HepG2 (cell line): ENCODE data around the gene VARS1. TPM values are rescaled to one million over a fixed set of nuclear protein-coding genes. Genes with fewer than 3 reads are reported as not detected.

ENCODE experiments used
- EP300 ChIP-seq, 3 experiments: sonication (generic) in 1 of 3; formaldehyde crosslinking in 1 of 3; IDR thresholded peaks; 2 replicates each; pipeline versions ENCODE4 v1.5.1 to v1.6.1; 2011 to 2020; ENCODE audit warnings: low read depth in 2 of 3, low read length in 2 of 3, borderline replicate concordance in 1 of 3, improper control_type of control experiment in 1 of 3, mild to moderate bottlenecking in 1 of 3, missing genetic modification reagents in 1 of 3, moderate library complexity in 1 of 3
- MXD3 ChIP-seq: IDR thresholded peaks from 2 replicates; pipeline ENCODE4 v1.6.1; 2016; ENCODE audit warnings: mild to moderate bottlenecking, missing biosample characterization, missing genetic modification reagents
- PLRG1 ChIP-seq: fragments of 450-650 bp; conservative IDR thresholded peaks from 2 replicates; pipeline ENCODE4 v1.6.1; 2016
- RARA ChIP-seq: IDR thresholded peaks from 2 replicates; pipeline ENCODE4 v1.6.1; 2016; ENCODE audit warnings: missing genetic modification reagents, missing compliant biosample characterization
- UBTF ChIP-seq: sonication (generic); formaldehyde crosslinking; IDR thresholded peaks from 2 replicates; pipeline ENCODE4 v1.4.0; 2020; ENCODE audit warnings: mild to moderate bottlenecking, missing genetic modification reagents
- ZBTB14 ChIP-seq: sonication (generic); formaldehyde crosslinking; IDR thresholded peaks from 2 replicates; pipeline ENCODE4 v1.4.0; 2020; ENCODE audit warnings: missing genetic modification reagents
- ZBTB26 ChIP-seq: IDR thresholded peaks from 2 replicates; pipeline ENCODE4 v1.6.1; 2016; ENCODE audit warnings: missing compliant biosample characterization, missing genetic modification reagents, borderline replicate concordance
- ZFP82 ChIP-seq: sonication (generic); formaldehyde crosslinking; IDR thresholded peaks from 2 replicates; pipeline ENCODE4 v1.5.1; 2020; ENCODE audit warnings: mild to moderate bottlenecking, missing genetic modification reagents, borderline replicate concordance
- ZNF512 ChIP-seq: sonication (generic); formaldehyde crosslinking; IDR thresholded peaks from 2 replicates; pipeline ENCODE4 v1.4.0; 2020; ENCODE audit warnings: mild to moderate bottlenecking, missing genetic modification reagents
- ZNF550 ChIP-seq: sonication (generic); formaldehyde crosslinking; IDR thresholded peaks from 2 replicates; pipeline ENCODE4 v1.4.0; 2020; ENCODE audit warnings: mild to moderate bottlenecking, missing genetic modification reagents, borderline replicate concordance
- ZSCAN20 ChIP-seq: sonication (generic); formaldehyde crosslinking; IDR thresholded peaks from 2 replicates; pipeline ENCODE4 v1.4.0; 2020; ENCODE audit warnings: missing genetic modification reagents, mild to moderate bottlenecking, borderline replicate concordance
- polyA plus RNA-seq, 8 experiments: library from polyadenylated mRNA; depleted of rRNA in 3 of 8; stranded (reverse) in 7 of 8; unstranded in 1 of 8; fragments of >200 nt; fragmentation: Illumina TruSeq in 4 of 8; extraction: Trizol in 4 of 8; gene quantifications; 2 replicates each; pipeline versions ENCODE4 v1.2.1 to v1.2.3, GENCODE V29; 2011 to 2016; ENCODE audit warnings: low read depth in 4 of 8, missing spikeins in 1 of 8, mixed read lengths in 1 of 8; ENCODE audit not compliant: insufficient read depth in 1 of 8
- total RNA-seq, 5 experiments: library from RNA; depleted of rRNA; stranded (reverse); fragments of >200 nt; fragmentation: Illumina TruSeq; extraction: Trizol; gene quantifications; 2 replicates each; pipeline ENCODE4 v1.2.3, GENCODE V29; 2016; ENCODE audit warnings: low read depth in 1 of 5
- TF ChIP-seq, protein P1 (sequence below): sonication (generic); formaldehyde crosslinking; conservative IDR thresholded peaks from 2 replicates; pipeline ENCODE4 v1.4.0; 2020; ENCODE audit warnings: mild to moderate bottlenecking, missing genetic modification reagents, moderate library complexity
- TF ChIP-seq, protein P2 (sequence below): IDR thresholded peaks from 2 replicates; pipeline ENCODE4 v1.6.1; 2016; ENCODE audit warnings: missing compliant biosample characterization, missing genetic modification reagents, borderline replicate concordance
- TF ChIP-seq, protein P3 (sequence below): sonication (generic); formaldehyde crosslinking; IDR thresholded peaks from 2 replicates; pipeline ENCODE4 v1.5.1; 2020; ENCODE audit warnings: missing genetic modification reagents, mild to moderate bottlenecking, borderline replicate concordance

VARS1 gene
- total and polyA plus RNA-seq, 2 of the 13 experiments (the other 11 are each of a cell fraction or from before 2014, with no cell fraction given): 14.7 to 56.1 TPM

DNA sequence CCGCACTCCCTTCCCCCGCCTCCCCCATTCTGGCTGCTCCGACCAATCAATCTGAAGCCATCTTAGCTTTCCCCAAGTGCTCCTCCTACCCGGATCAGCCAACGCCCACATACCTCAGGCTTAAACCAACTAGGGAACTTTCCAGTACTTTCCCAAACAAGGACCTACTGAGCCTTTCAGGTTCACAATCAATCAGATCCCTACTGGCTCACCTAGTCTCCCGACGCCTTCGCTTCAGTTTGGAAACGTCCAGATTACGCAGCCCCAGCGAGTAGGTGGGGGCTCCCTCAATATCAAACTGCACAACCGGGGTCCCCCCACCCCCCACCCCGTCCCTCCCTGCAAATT lies 19.1 kb upstream of the VARS1 start (continued):
- TF ChIP-seq ZNF512 (CRISPR knock-in tag) (no peak), ZSCAN20 (CRISPR knock-in tag) (no peak), RARA (CRISPR knock-in tag) (peak; percentile 11; the same call in 1 of the 2 replicates), ZFP82 (CRISPR knock-in tag) (peak; percentile 54; the same call in 1 of the 2 replicates), ZNF550 (CRISPR knock-in tag) (no peak), EP300 (IDR thresholded peaks at IDR 0.05; ENCODE audit: low read depth in 2 of 2, low read length in 2 of 2) (peak in 1 of 2 experiments; percentile 68; a peak in 2 of 4 replicates), EP300 (CRISPR knock-in tag; IDR thresholded peaks at IDR 0.05; ENCODE audit: borderline replicate concordance) (no peak), UBTF (CRISPR knock-in tag) (peak; percentile 21; the same call in 1 of the 2 replicates), MXD3 (0 out of 2 replicates have a peak, but pooled peaks have one; percentile 28), ZBTB14 (no peak), PLRG1 (no peak), ZBTB26 (CRISPR knock-in tag) (peak; percentile 33; the same call in 1 of the 2 replicates)
- TF ChIP-seq, protein P1, sequence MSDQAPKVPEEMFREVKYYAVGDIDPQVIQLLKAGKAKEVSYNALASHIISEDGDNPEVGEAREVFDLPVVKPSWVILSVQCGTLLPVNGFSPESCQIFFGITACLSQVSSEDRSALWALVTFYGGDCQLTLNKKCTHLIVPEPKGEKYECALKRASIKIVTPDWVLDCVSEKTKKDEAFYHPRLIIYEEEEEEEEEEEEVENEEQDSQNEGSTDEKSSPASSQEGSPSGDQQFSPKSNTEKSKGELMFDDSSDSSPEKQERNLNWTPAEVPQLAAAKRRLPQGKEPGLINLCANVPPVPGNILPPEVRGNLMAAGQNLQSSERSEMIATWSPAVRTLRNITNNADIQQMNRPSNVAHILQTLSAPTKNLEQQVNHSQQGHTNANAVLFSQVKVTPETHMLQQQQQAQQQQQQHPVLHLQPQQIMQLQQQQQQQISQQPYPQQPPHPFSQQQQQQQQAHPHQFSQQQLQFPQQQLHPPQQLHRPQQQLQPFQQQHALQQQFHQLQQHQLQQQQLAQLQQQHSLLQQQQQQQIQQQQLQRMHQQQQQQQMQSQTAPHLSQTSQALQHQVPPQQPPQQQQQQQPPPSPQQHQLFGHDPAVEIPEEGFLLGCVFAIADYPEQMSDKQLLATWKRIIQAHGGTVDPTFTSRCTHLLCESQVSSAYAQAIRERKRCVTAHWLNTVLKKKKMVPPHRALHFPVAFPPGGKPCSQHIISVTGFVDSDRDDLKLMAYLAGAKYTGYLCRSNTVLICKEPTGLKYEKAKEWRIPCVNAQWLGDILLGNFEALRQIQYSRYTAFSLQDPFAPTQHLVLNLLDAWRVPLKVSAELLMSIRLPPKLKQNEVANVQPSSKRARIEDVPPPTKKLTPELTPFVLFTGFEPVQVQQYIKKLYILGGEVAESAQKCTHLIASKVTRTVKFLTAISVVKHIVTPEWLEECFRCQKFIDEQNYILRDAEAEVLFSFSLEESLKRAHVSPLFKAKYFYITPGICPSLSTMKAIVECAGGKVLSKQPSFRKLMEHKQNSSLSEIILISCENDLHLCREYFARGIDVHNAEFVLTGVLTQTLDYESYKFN: no peak
- TF ChIP-seq, protein P2, sequence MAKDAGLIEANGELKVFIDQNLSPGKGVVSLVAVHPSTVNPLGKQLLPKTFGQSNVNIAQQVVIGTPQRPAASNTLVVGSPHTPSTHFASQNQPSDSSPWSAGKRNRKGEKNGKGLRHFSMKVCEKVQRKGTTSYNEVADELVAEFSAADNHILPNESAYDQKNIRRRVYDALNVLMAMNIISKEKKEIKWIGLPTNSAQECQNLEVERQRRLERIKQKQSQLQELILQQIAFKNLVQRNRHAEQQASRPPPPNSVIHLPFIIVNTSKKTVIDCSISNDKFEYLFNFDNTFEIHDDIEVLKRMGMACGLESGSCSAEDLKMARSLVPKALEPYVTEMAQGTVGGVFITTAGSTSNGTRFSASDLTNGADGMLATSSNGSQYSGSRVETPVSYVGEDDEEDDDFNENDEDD (CRISPR knock-in tag): peak; percentile 18; the same call in 1 of the 2 replicates
- TF ChIP-seq, protein P3, sequence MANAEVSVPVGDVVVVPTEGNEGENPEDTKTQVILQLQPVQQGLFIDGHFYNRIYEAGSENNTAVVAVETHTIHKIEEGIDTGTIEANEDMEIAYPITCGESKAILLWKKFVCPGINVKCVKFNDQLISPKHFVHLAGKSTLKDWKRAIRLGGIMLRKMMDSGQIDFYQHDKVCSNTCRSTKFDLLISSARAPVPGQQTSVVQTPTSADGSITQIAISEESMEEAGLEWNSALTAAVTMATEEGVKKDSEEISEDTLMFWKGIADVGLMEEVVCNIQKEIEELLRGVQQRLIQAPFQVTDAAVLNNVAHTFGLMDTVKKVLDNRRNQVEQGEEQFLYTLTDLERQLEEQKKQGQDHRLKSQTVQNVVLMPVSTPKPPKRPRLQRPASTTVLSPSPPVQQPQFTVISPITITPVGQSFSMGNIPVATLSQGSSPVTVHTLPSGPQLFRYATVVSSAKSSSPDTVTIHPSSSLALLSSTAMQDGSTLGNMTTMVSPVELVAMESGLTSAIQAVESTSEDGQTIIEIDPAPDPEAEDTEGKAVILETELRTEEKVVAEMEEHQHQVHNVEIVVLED (CRISPR knock-in tag): no peak
